Naive thymus-derived CD4-positive, alpha-beta T cell (primary cell): ENCODE results near the gene CDKN2B-AS1. TPM values are rescaled to one million over a fixed set of nuclear protein-coding genes. Genes with fewer than 3 reads are reported as not detected.

Source experiments
- ATAC-seq: fragments of 150-1000 bp; cut with Tn5 transposase; 2 replicates; pipeline ENCODE4 v1.10.0; 2021; ENCODE audit warnings: mild to moderate bottlenecking, moderate library complexity
- CTCF ChIA-PET: fragments of 350-600 bp; sonication (Branson Sonifier 250); formaldehyde crosslinking; loops from one replicate; lab custom pipeline; 2021; ENCODE audit warnings: antibody characterized with exemption; lab: Charles Lee
- POLR2A ChIA-PET: fragments of 350-600 bp; sonication (Branson Sonifier 250); formaldehyde crosslinking; loops from one replicate; lab custom pipeline; 2021; ENCODE audit warnings: antibody characterized with exemption, inconsistent platforms; lab: Charles Lee
- DNase-seq, 9 donors: peaks; one replicate each; pipeline versions ENCODE4 v3.0.0 to v3.0.0-alpha.2; 2020 to 2022; ENCODE audit warnings: mixed read lengths in 1 of 9
- H3K27ac ChIP-seq: one replicate; pipeline ENCODE4 v1.7.0; 2013; ENCODE audit warnings: mild to moderate bottlenecking, low read depth, low read length, moderate library complexity
- H3K27me3 ChIP-seq, 2 donors: one replicate each; pipeline ENCODE4 v1.7.0; 2013; ENCODE audit warnings: low read length in 2 of 2, mild to moderate bottlenecking in 2 of 2, moderate library complexity in 2 of 2; ENCODE audit not compliant: control insufficient read depth in 2 of 2, insufficient read depth in 2 of 2
- H3K36me3 ChIP-seq, 3 experiments: 1 replicate in 2 of 3; 2 replicates in 1 of 3; pipeline ENCODE4 v1.7.0; 2013; ENCODE audit warnings: low read length in 3 of 3, mild to moderate bottlenecking in 3 of 3, moderate library complexity in 1 of 3; ENCODE audit not compliant: insufficient read depth in 3 of 3, control insufficient read depth in 2 of 3
- H3K4me1 ChIP-seq, 2 donors: one replicate each; pipeline ENCODE4 v1.7.0; 2013; ENCODE audit warnings: low read length in 2 of 2, mild to moderate bottlenecking in 2 of 2, moderate library complexity in 1 of 2; ENCODE audit not compliant: control insufficient read depth in 2 of 2, insufficient read depth in 2 of 2
- H3K4me3 ChIP-seq: 2 replicates; pipeline ENCODE4 v1.7.0; 2013; ENCODE audit warnings: mild to moderate bottlenecking, low read length
- H3K9me3 ChIP-seq, 3 experiments: 1 replicate in 2 of 3; 2 replicates in 1 of 3; pipeline ENCODE4 v1.7.0; 2013; ENCODE audit warnings: low read length in 3 of 3; ENCODE audit not compliant: control insufficient read depth in 2 of 3
- H3K27ac Mint-ChIP-seq, 9 donors: one replicate each; pipeline ENCODE4 v1.8.0; 2020 to 2022; ENCODE audit warnings: mixed read lengths in 9 of 9, mild to moderate bottlenecking in 8 of 9, moderate library complexity in 5 of 9, inconsistent platforms in 2 of 9
- H3K27me3 Mint-ChIP-seq, 5 donors: one replicate each; pipeline ENCODE4 v1.8.0; 2021 to 2022; ENCODE audit warnings: mixed read lengths in 5 of 5, mild to moderate bottlenecking in 1 of 5
- H3K36me3 Mint-ChIP-seq, 5 donors: one replicate each; pipeline ENCODE4 v1.8.0; 2020 to 2022; ENCODE audit warnings: mixed read lengths in 5 of 5, mild to moderate bottlenecking in 3 of 5, inconsistent platforms in 1 of 5
- H3K4me1 Mint-ChIP-seq, 7 donors: one replicate each; pipeline ENCODE4 v1.8.0; 2020 to 2022; ENCODE audit warnings: mixed read lengths in 7 of 7, mild to moderate bottlenecking in 3 of 7, inconsistent platforms in 1 of 7
- H3K4me3 Mint-ChIP-seq, 10 donors: one replicate each; pipeline ENCODE4 v1.8.0; 2020 to 2022; ENCODE audit warnings: mild to moderate bottlenecking in 10 of 10, mixed read lengths in 10 of 10, moderate library complexity in 6 of 10, inconsistent platforms in 2 of 10
- H3K9me3 Mint-ChIP-seq, 11 donors: one replicate each; pipeline ENCODE4 v1.8.0; 2020 to 2022; ENCODE audit warnings: mixed read lengths in 11 of 11, mild to moderate bottlenecking in 4 of 11, inconsistent platforms in 1 of 11, moderate library complexity in 1 of 11
- intact Hi-C, 2 donors: fragments of 100-400 bp; cut with micrococcal nuclease; formaldehyde crosslinking; loops; one replicate each; pipeline ENCODE4 v1.15.1; 2023
- polyA plus RNA-seq, 2 donors: library from polyadenylated mRNA; unstranded; fragments of 300-500 nt; fragmentation: Illumina TruSeq; gene quantifications; one replicate each; pipeline ENCODE4 v1.2.3, GENCODE V29; 2021
- total RNA-seq, 6 experiments: library from RNA in 5 of 6; stranded (reverse) in 5 of 6; gene quantifications; 1 replicate in 5 of 6; 2 replicates in 1 of 6; pipeline ENCODE4 v1.2.3 and lab custom pipeline; 2021 to 2026

CDKN2B-AS1 gene
- total and polyA plus RNA-seq, 7 experiments from 2014 or later, result 0.21 to 3.5 (median 0.61) TPM; not detected in 4

DNA sequence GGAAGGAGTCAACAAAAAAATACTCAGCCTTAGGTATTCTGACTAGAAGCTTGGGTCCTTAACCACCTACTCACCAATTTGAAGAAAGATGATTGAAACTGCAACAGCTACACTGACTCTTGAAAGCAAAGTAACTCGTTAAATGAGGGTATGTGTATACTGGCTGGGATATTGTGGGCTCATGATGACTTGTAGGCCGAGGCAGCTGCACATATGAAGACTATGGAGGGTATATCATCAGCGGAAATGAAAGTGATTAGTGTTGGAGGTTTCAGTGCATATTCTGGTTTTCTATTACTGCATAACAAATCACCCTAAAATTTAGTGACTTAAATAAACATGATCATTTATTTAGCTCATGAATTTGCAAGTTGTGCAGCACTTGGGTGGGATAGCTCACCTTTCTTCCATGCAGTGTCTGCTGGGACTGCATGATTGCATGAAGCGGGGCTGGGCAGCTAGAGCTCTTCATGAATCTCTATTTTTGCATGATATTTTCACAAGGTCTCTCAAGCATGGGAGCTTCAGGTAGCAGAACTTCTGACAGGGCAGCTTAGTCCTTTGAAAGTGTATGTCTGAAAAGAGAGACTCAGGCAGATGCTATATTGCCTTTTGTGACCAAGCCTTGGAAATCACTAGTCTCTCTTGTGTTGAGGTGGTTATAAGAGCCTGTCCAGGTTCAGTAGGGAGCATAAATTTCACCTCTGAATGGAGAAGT, 110.6 kb downstream of the CDKN2B-AS1 start:
- H3K9me3 Mint-ChIP-seq, result peaks cover 0 to 3% (median 0%) of the 10 kb centered on the region in 11 donors
- POLR2A ChIA-PET, result no interaction called here
- intact Hi-C loops, result no loop called here
- Histone ChIP-seq H3K27ac (no peak overlapping the region), H3K36me3 (no peaks in the 10 kb centered on the region), H3K27me3 (no peaks in the 10 kb centered on the region), H3K4me1 (no peaks in the 10 kb centered on the region), H3K4me3 (no peak overlapping the region), H3K9me3 (no peaks in the 10 kb centered on the region)
- H3K36me3 Mint-ChIP-seq, result peaks cover 0 to 19% (median 0%) of the 10 kb centered on the region in 5 donors
- DNase-seq (no peak), ATAC-seq (no peak)
- CTCF ChIA-PET, result no interaction called here
- H3K4me3 Mint-ChIP-seq, result peak overlapping the region in 1 of 10 donors; percentile 42
- peaks cover 0 to 52% (median 0%) of the 10 kb centered on the region in 7 donors for H3K4me1 Mint-ChIP-seq
- H3K27ac Mint-ChIP-seq, result peak overlapping the region in 1 of 9 donors; percentile 59
- peaks cover 0 to 61% (median 3%) of the 10 kb centered on the region in 5 donors for H3K27me3 Mint-ChIP-seq

DNA sequence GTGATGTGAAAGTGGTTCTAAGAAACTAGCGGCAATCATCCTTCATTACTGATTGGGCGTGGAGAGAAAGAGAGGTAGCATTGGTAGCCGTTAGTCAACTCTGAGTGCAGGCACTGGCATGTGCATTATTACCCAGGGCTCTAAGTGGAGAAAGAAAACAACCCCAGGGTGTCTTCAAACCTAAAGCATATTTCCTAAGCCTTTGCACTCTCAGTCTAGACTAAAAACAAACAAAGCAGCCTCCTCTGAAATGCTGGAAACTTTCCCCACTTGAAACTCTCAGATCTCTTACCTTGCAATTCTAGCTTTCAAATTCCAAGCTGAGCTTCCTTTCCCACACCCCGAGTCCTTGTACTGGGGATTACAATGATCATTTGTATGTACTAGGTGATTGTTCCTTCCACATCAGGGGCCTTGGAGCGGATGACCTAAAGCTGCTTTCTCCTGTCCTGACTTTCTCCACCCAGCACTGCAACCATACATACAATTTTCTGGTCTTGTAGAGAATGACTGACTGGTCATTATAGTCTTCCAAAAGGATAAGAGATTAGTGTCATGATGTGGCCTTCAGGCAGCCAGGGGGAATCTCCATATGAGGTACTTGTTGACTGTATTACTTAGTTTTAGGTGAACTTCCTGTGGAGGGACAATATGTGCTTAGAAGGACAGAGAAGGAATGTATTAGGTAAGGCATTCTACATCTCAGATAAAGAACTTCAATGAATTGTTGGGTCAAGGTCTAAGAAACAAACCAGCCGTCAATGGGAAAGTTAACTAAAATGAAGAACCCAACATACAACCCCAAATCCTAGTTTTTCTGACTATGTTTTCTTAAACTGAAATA, 112.8 kb downstream of the CDKN2B-AS1 start:
- Histone ChIP-seq H3K27me3 (no peaks in the 10 kb centered on the region), H3K27ac (no peak overlapping the region), H3K36me3 (no peaks in the 10 kb centered on the region), H3K4me3 (no peak overlapping the region), H3K4me1 (no peaks in the 10 kb centered on the region), H3K9me3 (no peaks in the 10 kb centered on the region)
- ChIA-PET POLR2A (no interaction called here), CTCF (interaction anchor here (0.7 to 3.4 kb wide), 2 partner anchors 12 to 33 kb away, joined by 4 to 12 read pairs; no protein-coding TSS in a partner anchor)
- intact Hi-C loops, result no loop called here
- peaks cover 0 to 69% (median 5%) of the 10 kb centered on the region in 5 donors for H3K27me3 Mint-ChIP-seq
- H3K4me1 Mint-ChIP-seq, result peaks cover 0 to 42% (median 0%) of the 10 kb centered on the region in 7 donors
- peaks cover 0 to 3% (median 0%) of the 10 kb centered on the region in 11 donors for H3K9me3 Mint-ChIP-seq
- ATAC-seq (no peak), DNase-seq (no peak)
- H3K36me3 Mint-ChIP-seq, result peaks cover 0 to 12% (median 0%) of the 10 kb centered on the region in 5 donors
- H3K27ac Mint-ChIP-seq, result no peak overlapping the region
- no peak overlapping the region for H3K4me3 Mint-ChIP-seq

DNA sequence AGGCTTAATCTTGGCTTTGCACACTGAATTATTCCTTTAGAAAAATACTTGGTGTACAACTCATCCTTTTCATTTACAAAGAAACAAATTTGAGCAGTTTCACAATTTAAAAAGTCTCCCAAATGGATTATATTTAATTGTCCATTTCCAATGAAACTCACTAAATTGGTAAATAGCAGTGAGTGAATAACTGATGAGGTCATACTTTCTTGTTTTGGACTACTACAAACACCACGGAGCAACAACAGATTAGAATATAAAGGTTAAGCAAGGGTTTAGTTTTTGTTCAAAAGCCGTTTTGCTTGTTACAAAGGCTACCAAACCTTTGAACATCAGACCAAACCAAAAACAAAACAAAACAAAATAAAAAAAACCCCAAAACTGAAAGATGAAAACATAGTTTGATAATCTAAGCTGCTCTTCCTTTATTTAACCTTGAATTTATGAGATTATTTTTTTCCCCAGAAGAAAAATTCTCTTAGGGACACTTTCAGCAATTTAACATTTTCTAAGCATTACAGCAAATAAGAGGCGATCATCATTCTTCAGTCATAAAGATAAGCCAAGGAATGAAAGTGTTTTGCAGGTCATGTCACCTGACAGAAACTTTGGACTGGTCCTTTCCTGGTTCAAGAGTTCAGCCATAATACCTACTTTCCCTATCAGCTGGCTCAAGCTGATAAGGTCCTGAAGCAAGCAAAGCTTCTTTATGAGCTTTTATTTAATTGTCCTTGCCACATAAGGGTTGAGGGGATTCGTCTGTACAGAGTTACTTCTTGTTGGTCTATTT, 114.2 kb downstream of the CDKN2B-AS1 start:
- no peaks in the 10 kb centered on the region for H3K4me1 ChIP-seq
- ChIA-PET CTCF (interaction anchor here (0.7 to 3.4 kb wide), 2 partner anchors 11 to 32 kb away, joined by 4 to 12 read pairs; no protein-coding TSS in a partner anchor), POLR2A (no interaction called here)
- no peaks in the 10 kb centered on the region for H3K36me3 ChIP-seq
- intact Hi-C loops, result no loop called here
- no peaks in the 10 kb centered on the region for H3K9me3 ChIP-seq
- no peak overlapping the region for H3K27ac Mint-ChIP-seq
- peaks cover 5 to 76% (median 7%) of the 10 kb centered on the region in 5 donors for H3K27me3 Mint-ChIP-seq
- no peak overlapping the region for H3K4me3 ChIP-seq
- peaks cover 0 to 3% (median 0%) of the 10 kb centered on the region in 11 donors for H3K9me3 Mint-ChIP-seq
- H3K27ac ChIP-seq, result no peak overlapping the region
- no peak overlapping the region for H3K4me3 Mint-ChIP-seq
- H3K4me1 Mint-ChIP-seq, result peaks cover 0 to 36% (median 0%) of the 10 kb centered on the region in 7 donors
- H3K36me3 Mint-ChIP-seq, result peaks cover 0 to 8% (median 0%) of the 10 kb centered on the region in 5 donors
- H3K27me3 ChIP-seq, result no peaks in the 10 kb centered on the region
- ATAC-seq (no peak), DNase-seq (no peak)

DNA sequence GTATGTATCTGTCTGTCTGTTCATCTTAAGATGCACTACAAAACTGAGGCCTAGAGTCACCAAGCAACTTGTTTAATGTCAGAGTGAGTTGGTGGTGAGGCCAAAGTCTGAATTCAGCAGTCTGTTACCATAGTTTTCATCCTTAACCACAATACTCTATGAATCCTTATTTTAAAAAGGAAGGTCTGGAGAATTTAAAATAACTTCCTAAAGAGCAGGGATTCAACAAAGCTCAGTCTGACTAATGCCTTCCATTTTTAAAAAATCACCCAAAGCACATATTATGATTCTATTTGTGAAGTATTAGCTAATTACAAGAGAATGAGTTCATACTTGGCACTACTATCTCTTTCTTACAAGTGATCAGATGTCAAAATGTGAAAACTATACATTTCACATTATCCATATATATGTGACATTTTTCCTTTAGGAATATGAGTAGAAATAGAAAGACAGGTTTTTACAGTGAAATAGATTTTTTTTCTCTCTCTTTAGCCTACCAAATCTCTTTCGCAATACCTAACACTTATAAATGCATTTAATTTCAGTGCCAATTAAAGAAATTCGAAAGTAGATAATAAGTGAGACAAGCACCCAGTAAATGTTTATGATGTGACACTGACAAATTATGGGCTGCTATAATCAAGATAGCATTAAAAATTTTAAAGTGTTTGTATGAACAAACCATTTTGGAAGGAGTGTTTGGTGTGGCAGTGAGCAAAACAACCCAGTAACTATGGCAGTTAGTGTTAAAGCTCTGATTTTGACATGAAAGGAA, 116.8 kb downstream of the CDKN2B-AS1 start:
- Histone ChIP-seq H3K36me3 (no peaks in the 10 kb centered on the region), H3K9me3 (no peaks in the 10 kb centered on the region), H3K4me3 (no peak overlapping the region), H3K27me3 (no peaks in the 10 kb centered on the region), H3K27ac (no peak overlapping the region), H3K4me1 (no peaks in the 10 kb centered on the region)
- Mint-ChIP-seq H3K4me1 (peaks cover 0 to 20% (median 0%) of the 10 kb centered on the region in 7 donors), H3K4me3 (no peak overlapping the region), H3K9me3 (peaks cover 0 to 3% (median 0%) of the 10 kb centered on the region in 11 donors), H3K36me3 (peaks cover 0 to 7% (median 0%) of the 10 kb centered on the region in 5 donors), H3K27me3 (peaks cover 5 to 81% (median 7%) of the 10 kb centered on the region in 5 donors), H3K27ac (no peak overlapping the region)
- intact Hi-C loops, result no loop called here
- CTCF ChIA-PET, result no interaction called here
- DNase-seq (no peak), ATAC-seq (no peak)
- POLR2A ChIA-PET, result no interaction called here

- no peak overlapping the region for H3K27ac Mint-ChIP-seq
- H3K27me3 Mint-ChIP-seq, result peaks cover 5 to 83% (median 7%) of the 10 kb centered on the region in 5 donors
- Histone ChIP-seq H3K27me3 (no peaks in the 10 kb centered on the region), H3K36me3 (no peaks in the 10 kb centered on the region), H3K4me3 (no peak overlapping the region), H3K27ac (no peak overlapping the region), H3K9me3 (no peaks in the 10 kb centered on the region), H3K4me1 (no peaks in the 10 kb centered on the region)
- intact Hi-C loops, result no loop called here
- ATAC-seq, result no peak
- peaks cover 0 to 3% (median 0%) of the 10 kb centered on the region in 11 donors for H3K9me3 Mint-ChIP-seq
- ChIA-PET CTCF (no interaction called here), POLR2A (no interaction called here)
- H3K4me3 Mint-ChIP-seq, result no peak overlapping the region
- H3K36me3 Mint-ChIP-seq, result peaks cover 0 to 12% (median 0%) of the 10 kb centered on the region in 5 donors
- no peak for DNase-seq
- peaks cover 0 to 18% (median 0%) of the 10 kb centered on the region in 7 donors for H3K4me1 Mint-ChIP-seq
Observed at GRCh38 chr9:22111954-22112247, 117.3 kb downstream of the CDKN2B-AS1 start.
